Muscle of leg (tissue), 11 donors: ENCODE measurements around the gene SART3. TPM values are rescaled to one million over a fixed set of nuclear protein-coding genes. Genes with fewer than 3 reads are reported as not detected.

Experiments
- DNase-seq: peaks from one replicate; pipeline ENCODE4 v3.0.0; 2013
- H3K27ac ChIP-seq: one replicate; pipeline ENCODE4 v1.5.1; 2013; ENCODE audit warnings: mild to moderate bottlenecking, low read length, control low read depth
- H3K27me3 ChIP-seq: one replicate; pipeline ENCODE4 v1.6.1; 2013; ENCODE audit warnings: low read length; ENCODE audit not compliant: control insufficient read depth, insufficient read depth
- H3K36me3 ChIP-seq: one replicate; pipeline ENCODE4 v1.6.1; 2013; ENCODE audit warnings: low read length; ENCODE audit not compliant: control insufficient read depth, insufficient read depth
- H3K4me1 ChIP-seq: one replicate; pipeline ENCODE4 v1.6.1; 2013; ENCODE audit warnings: low read length; ENCODE audit not compliant: control insufficient read depth, insufficient read depth
- H3K4me3 ChIP-seq: one replicate; pipeline ENCODE4 v1.5.1; 2013; ENCODE audit warnings: low read length, control low read depth
- H3K9me3 ChIP-seq: replicated peaks from 2 replicates; pipeline ENCODE4 v1.6.1; 2013; ENCODE audit warnings: low read depth, low read length; ENCODE audit not compliant: control insufficient read depth
- WGBS: methylation state at CpG from one replicate; pipeline ENCODE4 v1.1.5; 2013; ENCODE audit warnings: missing lambda C conversion rate; ENCODE audit not compliant: insufficient coverage; 5-methylcytosine and 5-hydroxymethylcytosine counted together
- polyA plus RNA-seq, 8 donors: library from polyadenylated mRNA; unstranded; fragments of 120-200 nt; gene quantifications; one replicate each; pipeline versions ENCODE4 v1.2.1 to v1.2.3, GENCODE V29; 2013; ENCODE audit warnings: inconsistent platforms in 1 of 8, low replicate concordance in 1 of 8; ENCODE audit not compliant: insufficient read length in 8 of 8, insufficient read depth in 1 of 8
- total RNA-seq: library from RNA; stranded (reverse); fragments of 120-200 nt; gene quantifications from one replicate; pipeline ENCODE4 v1.2.4, GENCODE V29; 2013

The SART3 gene
- total and polyA plus RNA-seq, 9 donors: 30.8 to 41.4 (median 35.7) TPM

DNA sequence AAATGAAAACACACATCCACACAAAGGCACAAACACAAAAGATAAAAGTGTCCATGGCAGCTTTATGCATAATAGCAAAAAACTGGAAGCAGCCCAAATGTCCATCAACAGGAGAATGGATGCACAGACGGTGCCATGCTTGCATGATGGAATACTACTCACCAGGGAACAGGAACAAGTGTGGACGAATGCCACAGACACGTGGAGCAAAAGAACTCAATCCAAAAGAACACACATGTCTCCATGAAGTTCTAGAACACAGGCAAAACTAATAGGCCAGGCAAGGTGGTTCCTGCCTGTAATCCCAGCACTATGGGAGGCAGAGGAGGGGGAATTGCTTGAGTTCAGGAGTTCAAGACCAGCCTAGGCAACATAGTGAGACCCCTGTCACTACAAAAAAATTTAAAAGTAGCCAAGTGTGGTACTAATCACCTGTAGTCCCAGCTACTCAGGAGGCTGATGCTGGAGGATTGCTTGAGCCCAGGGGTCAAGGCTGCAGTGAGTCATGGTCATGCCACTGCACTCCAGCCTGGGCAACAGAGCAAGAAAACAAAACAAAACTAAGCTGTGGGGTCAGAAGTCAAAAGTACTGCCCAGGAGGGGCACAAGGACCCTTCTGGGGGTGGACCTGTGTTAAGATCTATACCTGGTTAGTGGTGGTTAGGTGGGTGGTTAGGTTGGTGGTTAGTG lies 44.2 kb upstream of the SART3 start:
- H3K4me1 ChIP-seq: peaks cover 36% of the 10 kb centered on the region
- no peaks in the 10 kb centered on the region for H3K9me3 ChIP-seq
- WGBS: no CpG with 5 or more reads among the region's 3 CpGs
- H3K27ac ChIP-seq: no peak overlapping the region
- H3K27me3 ChIP-seq: no peaks in the 10 kb centered on the region
- no peaks in the 10 kb centered on the region for H3K36me3 ChIP-seq
- no peak overlapping the region for H3K4me3 ChIP-seq
- DNase-seq: no peak

DNA sequence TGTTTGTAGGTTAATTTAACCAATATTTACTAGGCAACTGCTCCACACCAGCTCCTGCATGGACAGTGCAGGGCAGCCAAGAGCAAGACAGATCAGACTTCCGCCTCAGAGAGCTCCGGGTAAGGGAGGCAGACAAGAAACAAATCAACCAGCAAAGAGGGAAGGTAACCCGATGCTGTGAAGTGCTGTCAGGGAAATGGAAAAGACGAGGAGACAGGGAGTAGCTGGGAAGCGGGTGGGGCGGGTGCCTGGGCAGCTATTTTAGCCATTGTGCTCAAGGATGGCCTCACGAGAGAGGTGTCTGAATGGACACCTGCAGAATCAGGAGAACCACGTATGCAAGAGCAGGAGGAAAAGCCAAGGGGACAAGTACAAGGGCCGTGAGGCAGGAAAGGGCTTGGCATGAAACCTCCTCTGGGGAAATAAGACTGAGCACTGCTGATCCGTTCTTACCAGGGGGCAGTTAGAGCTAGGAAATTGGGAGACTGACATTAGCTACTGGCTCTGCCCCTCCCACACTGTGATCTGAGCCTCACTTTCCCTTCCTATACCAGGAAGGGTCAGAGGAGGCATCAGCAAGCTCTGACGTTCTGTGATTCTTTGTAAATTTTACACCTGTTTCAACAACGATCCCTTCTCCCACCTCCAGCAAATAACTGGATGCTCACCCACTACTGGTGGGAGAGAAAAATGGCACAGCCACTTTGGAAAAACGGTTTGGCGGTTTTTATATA lies 43.4 kb upstream of the SART3 start:
- 33% methylated on average over 11 of the region's 14 CpGs for WGBS
- no peak for DNase-seq
- H3K36me3 ChIP-seq: no peaks in the 10 kb centered on the region
- no peak overlapping the region for H3K4me3 ChIP-seq
- H3K27ac ChIP-seq: no peak overlapping the region
- H3K27me3 ChIP-seq: no peaks in the 10 kb centered on the region
- peaks cover 28% of the 10 kb centered on the region for H3K4me1 ChIP-seq
- no peaks in the 10 kb centered on the region for H3K9me3 ChIP-seq

DNA sequence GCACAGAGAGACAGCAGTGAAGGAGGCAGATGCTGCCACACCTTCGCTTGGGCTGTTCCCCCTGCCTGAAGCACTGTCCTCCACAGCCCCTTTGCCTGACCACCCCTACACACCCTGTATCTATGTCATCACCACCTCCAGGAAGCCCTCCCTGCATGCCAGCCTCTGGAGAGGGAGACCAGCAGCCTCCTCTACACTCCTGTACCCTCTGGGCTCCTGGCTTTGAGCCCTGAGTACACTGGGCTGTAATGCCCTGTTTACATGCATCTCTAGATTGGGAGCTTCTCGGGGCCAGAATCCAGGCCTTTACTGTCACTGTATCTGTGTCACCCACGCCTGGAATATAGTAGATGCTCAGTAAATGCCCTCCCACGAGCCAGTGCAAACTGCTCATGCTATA lies 42.8 kb upstream of the SART3 start:
- 94% methylated on average over 3 of the region's 4 CpGs for WGBS
- H3K27me3 ChIP-seq: no peaks in the 10 kb centered on the region
- no peak overlapping the region for H3K27ac ChIP-seq
- peaks cover 22% of the 10 kb centered on the region for H3K4me1 ChIP-seq
- no peaks in the 10 kb centered on the region for H3K36me3 ChIP-seq
- DNase-seq: no peak
- no peaks in the 10 kb centered on the region for H3K9me3 ChIP-seq
- H3K4me3 ChIP-seq: no peak overlapping the region

DNA sequence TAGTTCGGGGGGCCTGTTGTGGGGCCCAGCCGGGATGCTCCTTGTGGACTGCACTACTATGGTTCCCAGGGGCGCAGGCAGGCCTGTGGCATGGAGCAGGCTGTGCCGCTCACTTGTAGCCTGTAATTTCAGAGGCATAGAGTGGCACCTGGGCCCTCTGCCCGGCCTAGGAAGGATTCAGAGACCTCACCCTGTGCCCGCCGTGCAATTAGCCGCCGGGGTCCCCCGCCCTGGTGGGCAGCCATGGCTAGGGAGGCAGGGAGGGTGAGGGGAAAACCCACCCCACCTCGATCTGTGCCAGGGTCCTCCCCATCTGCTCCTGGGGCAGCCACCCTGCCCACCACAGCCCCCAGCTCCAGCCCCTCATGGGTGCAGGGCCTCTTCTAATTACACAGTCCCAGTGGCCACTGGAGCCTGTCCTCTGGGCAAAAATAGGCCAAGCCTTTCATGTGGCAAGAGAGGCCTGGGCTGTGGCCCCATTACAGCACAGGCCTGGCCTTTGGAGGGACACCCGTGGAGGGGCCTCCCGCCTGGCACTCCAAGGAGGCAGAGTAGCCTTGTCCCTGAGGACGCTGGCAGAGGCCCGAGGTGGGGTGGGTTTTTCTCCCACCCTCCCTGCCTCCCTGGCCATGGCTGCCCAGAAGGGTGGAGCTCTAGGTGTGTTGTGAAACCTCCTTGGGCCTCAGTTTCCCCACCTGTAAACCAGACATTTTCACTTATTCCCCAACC lies 42.2 kb upstream of the SART3 start:
- Histone ChIP-seq H3K36me3 (no peaks in the 10 kb centered on the region), H3K4me1 (peaks cover 23% of the 10 kb centered on the region), H3K4me3 (no peak overlapping the region), H3K27me3 (no peaks in the 10 kb centered on the region), H3K9me3 (no peaks in the 10 kb centered on the region), H3K27ac (no peak overlapping the region)
- 88% methylated on average over 6 of the region's 15 CpGs for WGBS
- DNase-seq: no peak

DNA sequence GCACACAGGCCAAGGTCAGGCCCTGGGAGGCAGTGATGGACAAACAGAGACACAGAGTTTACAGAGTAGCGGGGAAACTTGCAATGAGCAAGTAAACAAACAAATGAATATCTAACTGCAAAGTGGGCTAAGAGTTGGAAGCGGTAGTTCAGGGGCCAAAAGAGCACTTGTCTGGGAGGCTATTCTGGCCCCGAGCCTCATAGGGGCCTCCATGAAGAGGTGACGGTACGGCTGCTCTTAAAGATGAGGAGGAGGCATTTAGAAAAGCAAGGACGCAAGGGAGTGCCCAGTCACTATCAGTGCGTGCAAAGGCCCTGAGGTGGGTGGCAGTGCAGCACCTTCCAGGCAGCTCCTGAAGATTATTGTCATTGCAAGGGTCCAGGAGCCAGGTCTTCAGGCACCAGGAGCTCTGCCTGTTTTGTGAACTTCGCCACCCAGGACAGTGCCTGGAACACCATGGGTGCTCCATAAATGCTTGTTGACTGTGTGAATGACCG lies 41.3 kb upstream of the SART3 start:
- no peak overlapping the region for H3K27ac ChIP-seq
- H3K36me3 ChIP-seq: no peaks in the 10 kb centered on the region
- H3K4me3 ChIP-seq: no peak overlapping the region
- no peaks in the 10 kb centered on the region for H3K27me3 ChIP-seq
- WGBS: 87% methylated on average over 7 of the region's 9 CpGs
- no peaks in the 10 kb centered on the region for H3K9me3 ChIP-seq
- H3K4me1 ChIP-seq: peaks cover 28% of the 10 kb centered on the region
- DNase-seq: no peak

DNA sequence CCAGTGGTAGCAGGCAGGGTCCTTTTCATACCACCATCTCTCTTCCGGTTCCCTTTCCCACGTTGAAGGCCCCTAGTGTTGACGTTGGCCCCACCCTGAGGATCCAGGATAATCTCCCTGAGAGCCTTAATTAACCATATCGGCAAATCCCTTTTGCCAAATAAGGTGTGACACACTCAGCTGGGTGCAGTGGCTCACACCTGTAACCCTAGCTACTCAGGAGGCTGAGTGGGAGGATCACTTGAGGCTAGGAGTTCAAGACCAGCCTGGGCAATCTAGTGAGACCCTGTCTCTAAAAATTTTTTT lies 39.7 kb upstream of the SART3 start:
- Histone ChIP-seq H3K27ac (no peak overlapping the region), H3K36me3 (no peaks in the 10 kb centered on the region), H3K4me3 (no peak overlapping the region), H3K27me3 (no peaks in the 10 kb centered on the region), H3K9me3 (no peaks in the 10 kb centered on the region), H3K4me1 (peaks cover 37% of the 10 kb centered on the region)
- WGBS: 58% methylated on average over 4 of the region's 4 CpGs
- DNase-seq: no peak

DNA sequence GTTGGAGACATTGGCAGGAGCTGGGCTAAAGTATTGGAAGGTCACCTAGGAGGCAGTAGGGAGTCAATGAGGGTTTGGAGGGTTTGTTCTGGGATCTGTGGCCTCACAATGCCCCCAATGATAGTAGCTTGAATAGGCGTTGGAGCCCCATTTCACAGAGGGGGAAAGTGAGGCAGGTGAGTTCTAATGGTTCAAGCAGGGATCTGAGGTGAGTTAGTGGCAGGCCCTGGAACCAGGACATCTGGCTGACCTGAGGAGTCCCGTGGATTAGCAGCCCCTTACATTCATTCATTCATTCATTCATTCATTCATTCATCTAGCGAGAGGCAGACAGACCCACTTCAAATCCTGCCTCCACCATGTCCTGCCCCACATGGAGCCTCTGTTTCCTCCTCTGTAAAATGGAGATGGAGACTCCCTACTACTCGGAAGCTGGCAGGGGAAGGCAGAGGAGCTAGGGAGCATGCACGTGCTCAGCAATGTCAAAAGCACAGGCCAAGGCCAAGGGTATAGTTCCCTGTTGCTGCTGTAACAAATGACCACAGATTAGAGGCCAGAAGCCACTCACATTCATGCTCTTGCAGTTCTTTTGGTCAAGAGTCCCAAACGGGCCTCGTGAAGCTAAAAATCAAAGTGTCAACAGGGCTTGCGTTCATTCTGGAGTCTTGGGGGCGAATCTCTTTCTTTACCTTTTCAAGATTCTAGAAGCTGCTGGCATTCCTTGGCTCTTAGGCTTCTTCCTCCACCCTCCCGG lies 39.2 kb upstream of the SART3 start:
- H3K4me3 ChIP-seq: no peak overlapping the region
- no peak overlapping the region for H3K27ac ChIP-seq
- WGBS: 83% methylated on average over 7 of the region's 10 CpGs
- no peak for DNase-seq
- peaks cover 42% of the 10 kb centered on the region for H3K4me1 ChIP-seq
- H3K36me3 ChIP-seq: peaks cover 2% of the 10 kb centered on the region
- H3K27me3 ChIP-seq: no peaks in the 10 kb centered on the region
- H3K9me3 ChIP-seq: no peaks in the 10 kb centered on the region

DNA sequence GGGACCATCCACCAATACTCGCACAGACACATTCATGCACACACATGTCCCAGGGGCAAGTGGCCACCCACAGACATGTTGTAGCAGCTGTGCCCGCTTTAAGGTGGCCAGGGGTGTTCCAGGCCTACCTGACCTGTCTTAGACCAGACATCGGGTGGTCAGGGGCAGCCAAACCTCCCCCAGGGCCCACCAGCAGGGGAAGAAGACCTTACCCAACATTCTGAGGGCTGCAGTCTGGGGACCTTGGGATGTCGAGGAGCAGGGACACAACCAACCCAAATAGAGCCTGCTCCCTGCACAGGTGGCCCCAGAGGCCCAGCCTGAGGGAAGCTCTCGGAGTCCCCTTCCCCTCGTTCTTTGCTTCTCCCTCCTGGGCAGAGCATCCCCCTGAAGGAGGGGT lies 38.6 kb upstream of the SART3 start:
- Histone ChIP-seq H3K27me3 (no peaks in the 10 kb centered on the region), H3K4me1 (peaks cover 40% of the 10 kb centered on the region), H3K36me3 (peaks cover 2% of the 10 kb centered on the region), H3K4me3 (no peak overlapping the region), H3K9me3 (no peaks in the 10 kb centered on the region), H3K27ac (no peak overlapping the region)
- WGBS: 77% methylated on average over 3 of the region's 6 CpGs
- no peak for DNase-seq

DNA sequence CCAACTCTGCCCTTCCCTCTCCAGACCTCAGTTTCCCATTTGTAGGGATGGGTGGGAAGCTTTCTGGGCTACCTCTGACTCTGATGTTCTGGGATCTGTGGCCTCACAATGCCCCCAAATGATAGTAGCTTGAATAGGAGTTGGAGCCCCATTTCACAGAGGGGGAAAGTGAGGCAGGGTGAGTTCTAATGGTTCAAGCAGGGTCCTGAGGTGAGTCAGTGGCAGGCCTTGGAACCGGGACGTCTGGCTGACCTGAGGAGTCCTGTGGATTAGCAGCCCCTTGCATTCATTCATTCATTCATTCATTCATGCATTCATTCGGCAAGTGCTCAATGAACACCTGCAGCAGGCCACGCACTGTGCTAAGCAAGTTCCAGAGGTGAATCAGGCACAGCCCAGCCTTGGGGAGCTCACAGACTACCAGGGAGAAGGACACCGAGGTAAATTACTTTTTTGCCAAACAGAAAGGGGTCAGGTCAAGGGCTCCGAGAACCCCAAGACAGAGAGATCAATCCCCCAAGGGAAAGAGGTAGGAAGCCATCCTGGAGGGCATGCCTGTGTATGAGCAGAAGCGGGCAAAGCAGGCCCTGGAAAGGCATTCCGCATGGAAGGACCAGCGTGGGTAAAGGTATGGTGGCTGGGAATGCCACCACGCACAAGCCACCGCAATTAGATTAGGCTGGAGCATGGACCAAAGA lies 37.7 kb upstream of the SART3 start:
- Histone ChIP-seq H3K27me3 (no peaks in the 10 kb centered on the region), H3K4me3 (no peak overlapping the region), H3K9me3 (no peaks in the 10 kb centered on the region), H3K4me1 (peaks cover 41% of the 10 kb centered on the region), H3K36me3 (peaks cover 2% of the 10 kb centered on the region), H3K27ac (peak overlapping the region; percentile 31)
- 92% methylated on average over 9 of the region's 11 CpGs for WGBS
- DNase-seq: no peak
